GM12864 (cell line): Measurements from ENCODE around the gene SEMA5A.

Source experiments
- DNase-seq: peaks from one replicate; pipeline ENCODE4 v3.0.0-alpha.2; 2011; ENCODE audit warnings: low read depth
- H3K4me3 ChIP-seq: 2 replicates; pipeline ENCODE4 v1.5.1; 2011; ENCODE audit warnings: mild to moderate bottlenecking, low read depth, low read length, control low read depth
- TF ChIP-seq, protein P1 (sequence below): IDR thresholded peaks from 2 replicates; pipeline ENCODE4 v1.5.1; 2011; ENCODE audit warnings: low read depth, mild to moderate bottlenecking, moderate library complexity, low read length, control low read depth, inconsistent platforms; ENCODE audit errors: missing control alignments

Gene SEMA5A

DNA sequence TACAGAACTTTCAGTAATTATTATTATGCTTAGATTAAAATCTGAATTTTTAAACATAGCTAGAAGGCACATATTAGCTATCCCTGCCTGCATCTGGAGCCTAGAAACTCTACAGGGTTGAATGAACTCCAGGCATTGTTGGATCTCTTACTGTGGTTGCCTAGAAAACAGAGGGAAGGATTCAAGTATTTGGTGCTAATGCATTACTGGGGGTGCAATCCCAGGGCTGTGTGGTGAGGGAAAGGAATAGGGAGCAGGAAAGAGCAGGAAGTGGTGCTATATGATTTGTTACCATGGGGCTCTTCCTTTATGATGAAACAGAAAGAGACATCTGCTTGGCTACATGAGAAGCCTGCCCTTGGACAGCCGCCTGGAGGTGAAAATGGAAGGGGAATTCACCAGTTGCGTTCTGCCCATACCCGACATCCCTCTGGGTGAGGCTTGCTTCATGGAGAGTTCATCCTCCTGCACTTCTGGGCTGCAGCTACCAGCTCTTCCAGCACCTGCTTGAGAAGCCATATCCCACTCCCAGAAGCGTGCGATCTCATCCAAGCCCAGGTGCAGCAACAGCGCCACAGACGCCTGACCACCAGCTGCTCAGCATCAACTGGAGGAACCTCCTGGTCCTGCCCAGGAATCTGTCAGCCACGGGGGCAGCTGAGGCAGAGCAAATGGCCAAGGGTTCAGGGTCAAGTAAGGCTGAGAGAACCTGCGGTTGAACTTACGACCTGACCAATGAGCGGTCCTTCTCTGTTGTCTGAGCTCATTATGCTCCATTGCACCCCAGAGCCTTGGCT lies 362.8 kb downstream of the SEMA5A start:
- TF ChIP-seq, protein P1, sequence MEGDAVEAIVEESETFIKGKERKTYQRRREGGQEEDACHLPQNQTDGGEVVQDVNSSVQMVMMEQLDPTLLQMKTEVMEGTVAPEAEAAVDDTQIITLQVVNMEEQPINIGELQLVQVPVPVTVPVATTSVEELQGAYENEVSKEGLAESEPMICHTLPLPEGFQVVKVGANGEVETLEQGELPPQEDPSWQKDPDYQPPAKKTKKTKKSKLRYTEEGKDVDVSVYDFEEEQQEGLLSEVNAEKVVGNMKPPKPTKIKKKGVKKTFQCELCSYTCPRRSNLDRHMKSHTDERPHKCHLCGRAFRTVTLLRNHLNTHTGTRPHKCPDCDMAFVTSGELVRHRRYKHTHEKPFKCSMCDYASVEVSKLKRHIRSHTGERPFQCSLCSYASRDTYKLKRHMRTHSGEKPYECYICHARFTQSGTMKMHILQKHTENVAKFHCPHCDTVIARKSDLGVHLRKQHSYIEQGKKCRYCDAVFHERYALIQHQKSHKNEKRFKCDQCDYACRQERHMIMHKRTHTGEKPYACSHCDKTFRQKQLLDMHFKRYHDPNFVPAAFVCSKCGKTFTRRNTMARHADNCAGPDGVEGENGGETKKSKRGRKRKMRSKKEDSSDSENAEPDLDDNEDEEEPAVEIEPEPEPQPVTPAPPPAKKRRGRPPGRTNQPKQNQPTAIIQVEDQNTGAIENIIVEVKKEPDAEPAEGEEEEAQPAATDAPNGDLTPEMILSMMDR = no peak

DNA sequence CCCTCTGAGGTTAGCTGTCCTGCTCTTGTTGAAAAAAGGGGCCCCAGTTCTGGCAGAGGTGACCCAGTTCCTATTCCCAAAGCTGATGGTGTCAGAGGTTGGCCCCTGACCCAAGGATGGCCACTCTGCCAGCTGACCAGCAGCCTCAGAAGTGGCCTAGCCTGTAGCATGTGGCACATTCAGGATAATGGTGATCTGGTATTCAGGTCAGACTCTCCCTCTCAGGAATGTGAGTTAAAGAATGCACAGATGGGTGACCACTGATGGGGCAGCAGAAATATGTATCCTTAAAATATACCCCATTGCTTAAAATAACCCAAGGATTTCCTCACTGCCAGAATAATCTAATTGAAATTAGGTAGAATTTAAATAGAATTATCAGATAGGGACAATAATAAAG lies 369.2 kb downstream of the SEMA5A start:
- TF ChIP-seq, protein P1 = no peak
- no peak overlapping the region for H3K4me3 ChIP-seq
- no peak for DNase-seq

More for the DNA sequence above, 362.8 kb downstream of the SEMA5A start:
- no peak for DNase-seq
- H3K4me3 ChIP-seq = no peak overlapping the region

DNA sequence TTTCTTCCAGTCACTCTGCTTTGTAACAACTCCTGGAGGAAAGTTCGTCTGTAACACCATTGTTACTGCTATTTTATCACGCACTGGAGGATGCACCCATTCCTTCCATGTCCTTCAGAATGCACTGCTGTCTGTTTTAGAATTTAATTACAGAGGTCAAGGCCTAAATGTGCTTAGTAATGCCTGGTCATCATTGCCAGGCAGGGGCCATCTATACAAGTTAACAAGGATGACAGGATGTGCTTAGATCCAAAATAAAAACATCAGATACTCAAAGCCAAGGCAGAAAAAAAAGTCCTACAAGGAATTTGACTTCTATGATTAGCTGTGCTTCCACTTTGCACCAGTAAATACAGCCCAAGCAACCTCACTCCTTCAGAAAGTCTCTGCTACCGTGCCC lies 371.4 kb downstream of the SEMA5A start:
- H3K4me3 ChIP-seq = no peak overlapping the region
- TF ChIP-seq, protein P1 = no peak
- no peak for DNase-seq

DNA sequence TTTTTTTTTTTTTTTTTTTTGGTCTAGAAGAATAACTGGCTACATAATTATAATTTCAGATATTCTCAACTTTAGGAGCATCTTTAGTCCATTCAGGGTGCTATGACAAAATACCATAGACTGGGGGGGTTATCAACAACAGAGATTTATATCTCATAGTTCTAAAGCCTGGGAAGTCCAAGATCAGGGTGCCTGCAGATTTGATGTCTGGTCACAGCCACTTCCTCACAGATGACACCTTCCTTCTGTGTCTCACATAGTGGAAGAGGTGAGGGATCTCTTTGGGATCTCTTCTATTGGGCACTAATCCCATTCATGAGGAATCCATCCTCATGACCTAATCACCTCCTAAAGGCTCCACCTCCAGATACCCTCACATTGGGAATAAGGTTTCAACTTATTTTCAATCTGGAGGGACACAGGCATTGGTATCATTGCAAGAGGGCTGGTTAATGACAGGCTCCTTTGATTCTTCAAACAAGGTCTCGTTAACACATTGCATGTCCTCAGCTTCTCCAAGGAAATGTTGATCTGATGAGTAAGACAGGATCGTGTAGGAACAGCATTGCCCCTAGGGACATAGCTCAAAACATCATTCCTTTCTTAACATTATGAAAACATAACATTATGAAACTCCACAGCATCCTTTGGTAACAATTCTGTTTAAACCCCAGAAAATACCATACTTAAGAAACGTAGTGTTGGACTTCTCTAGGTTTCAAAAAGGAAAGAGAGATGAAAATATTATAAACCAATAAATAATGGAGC lies 372.4 kb downstream of the SEMA5A start:
- TF ChIP-seq, protein P1 = no peak
- no peak overlapping the region for H3K4me3 ChIP-seq
- DNase-seq = no peak

DNA sequence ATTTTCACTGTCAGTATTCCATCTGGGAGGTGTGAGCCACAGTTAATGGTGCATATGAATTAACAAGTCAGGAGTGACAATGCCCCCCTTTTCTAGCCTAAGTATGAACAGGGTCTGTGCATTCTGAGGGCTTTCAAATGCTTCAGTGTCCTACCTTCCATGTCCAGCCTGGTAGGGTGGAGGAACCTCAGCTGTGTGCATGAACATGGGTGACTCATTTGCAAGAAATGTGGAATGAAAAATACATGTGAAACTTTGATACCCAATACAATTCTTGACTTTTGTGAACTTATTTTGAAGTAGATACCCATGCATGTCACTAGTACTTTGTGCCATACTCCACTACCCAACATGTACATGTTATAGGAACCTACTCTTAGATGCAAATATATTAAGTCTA lies 375.8 kb downstream of the SEMA5A start:
- no peak for DNase-seq

DNA sequence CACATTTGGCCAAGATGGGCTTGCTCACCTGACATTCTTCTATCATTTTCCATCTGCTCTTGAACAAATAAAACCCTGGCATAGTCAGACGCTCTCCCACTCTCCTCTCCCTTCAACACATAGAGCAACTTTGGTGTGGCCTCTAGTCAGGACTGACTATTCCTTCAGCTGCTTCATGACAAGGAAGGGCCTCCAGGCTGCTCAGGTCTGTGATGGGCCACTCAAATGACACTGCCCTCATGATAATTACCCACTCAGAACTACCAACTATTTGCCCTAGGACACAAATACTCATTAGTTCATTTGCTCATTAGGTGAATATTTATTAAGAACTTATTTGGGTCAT lies 376.3 kb downstream of the SEMA5A start:
- TF ChIP-seq, protein P1 = no peak
- H3K4me3 ChIP-seq = no peak overlapping the region
- no peak for DNase-seq

More for the DNA sequence above, 375.8 kb downstream of the SEMA5A start:
- no peak overlapping the region for H3K4me3 ChIP-seq
- TF ChIP-seq, protein P1 = no peak
